Tibial nerve (tissue), 4 donors: ENCODE results near the gene LAP3. TPM values are rescaled to one million over a fixed set of nuclear protein-coding genes. Genes with fewer than 3 reads are reported as not detected.

ENCODE experiments used
- DNase-seq, 2 donors: peaks; one replicate each; pipeline ENCODE4 v3.0.0-alpha.2; 2019; ENCODE audit warnings: low spot score in 2 of 2
- H3K27ac ChIP-seq, 4 donors: fragments of 200-600 bp; sonication (generic) in 3 of 4; one replicate each; pipeline ENCODE4 v1.5.1; 2017 to 2019; ENCODE audit warnings: mild to moderate bottlenecking in 1 of 4
- H3K27me3 ChIP-seq, 2 donors: fragments of 200-600 bp; sonication (generic) in 1 of 2; one replicate each; pipeline versions ENCODE4 v1.5.1 to v1.6.0; 2017 to 2019
- H3K36me3 ChIP-seq, 3 donors: fragments of 200-600 bp; sonication (generic); one replicate each; pipeline ENCODE4 v1.5.1; 2018 to 2019
- H3K4me1 ChIP-seq, 4 donors: fragments of 200-600 bp; sonication (generic) in 3 of 4; one replicate each; pipeline ENCODE4 v1.5.1; 2017 to 2019
- H3K4me3 ChIP-seq, 4 donors: fragments of 200-600 bp; sonication (generic) in 3 of 4; one replicate each; pipeline ENCODE4 v1.5.1; 2017 to 2019; ENCODE audit warnings: mild to moderate bottlenecking in 1 of 4, moderate library complexity in 1 of 4
- H3K9me3 ChIP-seq, 4 donors: fragments of 200-600 bp; sonication (generic) in 3 of 4; one replicate each; pipeline ENCODE4 v1.5.1; 2017 to 2019
- CTCF ChIP-seq, 5 experiments: fragments of 200-600 bp in 3 of 5; fragments of 450-650 bp in 2 of 5; sonication (generic) in 3 of 5; IDR thresholded peaks; one replicate each; pipeline ENCODE4 v1.5.1; 2016 to 2019; ENCODE audit warnings: antibody characterized with exemption in 5 of 5, mild to moderate bottlenecking in 3 of 5, moderate library complexity in 2 of 5
- EP300 ChIP-seq, 2 donors: sonication (generic); formaldehyde crosslinking; IDR thresholded peaks; one replicate each; pipeline ENCODE4 v1.6.1; 2017; ENCODE audit warnings: antibody characterized with exemption in 2 of 2, mild to moderate bottlenecking in 1 of 2
- POLR2A ChIP-seq, 2 donors: fragments of 450-650 bp; IDR thresholded peaks; one replicate each; pipeline ENCODE4 v1.6.1; 2017; ENCODE audit warnings: antibody characterized with exemption in 2 of 2, mild to moderate bottlenecking in 2 of 2, moderate library complexity in 2 of 2
- WGBS, 2 donors: methylation state at CpG; one replicate each; pipeline ENCODE4 v1.1.5; 2018; 5-methylcytosine and 5-hydroxymethylcytosine counted together
- total RNA-seq, 4 donors: library from RNA; depleted of rRNA; stranded (reverse); fragments of >200 nt; gene quantifications; one replicate each; pipeline ENCODE4 v1.1.0, GENCODE V29; 2016

The LAP3 gene
- total RNA-seq, 4 donors from 2014 or later: 63.2 to 110 (median 73.3) TPM

GRCh38 chr4:17545374-17546140 lies 31.4 kb upstream of the LAP3 start:
- Histone ChIP-seq H3K4me3 (no peak overlapping the region), H3K27ac (no peak overlapping the region), H3K27me3 (no peaks in the 10 kb centered on the region), H3K9me3 (no peaks in the 10 kb centered on the region), H3K4me1 (peaks cover 0 to 7% (median 3%) of the 10 kb centered on the region in 4 donors), H3K36me3 (no peaks in the 10 kb centered on the region)
- WGBS, 2 donors: 70 to 75% methylated on average over 11 of the region's 11 CpGs
- DNase-seq: no peak
- TF ChIP-seq EP300 (IDR thresholded peaks at IDR 0.05) (no peak), CTCF (IDR thresholded peaks at IDR 0.05) (no peak), POLR2A (IDR thresholded peaks at IDR 0.05) (no peak)

GRCh38 chr4:17546222-17546621 lies 30.8 kb upstream of the LAP3 start:
- H3K27ac ChIP-seq: no peak overlapping the region
- TF ChIP-seq POLR2A (IDR thresholded peaks at IDR 0.05): no peak
- TF ChIP-seq CTCF (IDR thresholded peaks at IDR 0.05): no peak
- no peak for TF ChIP-seq EP300 (IDR thresholded peaks at IDR 0.05)
- 83 to 87% methylated on average over 10 of the region's 10 CpGs for WGBS, 2 donors
- H3K27me3 ChIP-seq: no peaks in the 10 kb centered on the region
- no peak for DNase-seq
- H3K4me1 ChIP-seq: peaks cover 0 to 7% (median 3%) of the 10 kb centered on the region in 4 donors
- H3K36me3 ChIP-seq: no peaks in the 10 kb centered on the region
- no peaks in the 10 kb centered on the region for H3K9me3 ChIP-seq
- H3K4me3 ChIP-seq: no peak overlapping the region

GRCh38 chr4:17546678-17547077 lies 30.3 kb upstream of the LAP3 start:
- no peaks in the 10 kb centered on the region for H3K36me3 ChIP-seq
- WGBS, 2 donors: 80% methylated on average over 12 of the region's 12 CpGs
- no peak overlapping the region for H3K4me3 ChIP-seq
- DNase-seq: no peak
- no peak overlapping the region for H3K27ac ChIP-seq
- no peaks in the 10 kb centered on the region for H3K9me3 ChIP-seq
- TF ChIP-seq EP300 (IDR thresholded peaks at IDR 0.05) (no peak), POLR2A (IDR thresholded peaks at IDR 0.05) (no peak), CTCF (IDR thresholded peaks at IDR 0.05) (no peak)
- H3K4me1 ChIP-seq: peaks cover 0 to 7% (median 3%) of the 10 kb centered on the region in 4 donors
- H3K27me3 ChIP-seq: no peaks in the 10 kb centered on the region

- no peak overlapping the region for H3K4me3 ChIP-seq
- 87 to 93% methylated on average over 3 of the region's 3 CpGs for WGBS, 2 donors
- DNase-seq: no peak
- TF ChIP-seq EP300 (IDR thresholded peaks at IDR 0.05) (no peak), POLR2A (IDR thresholded peaks at IDR 0.05) (no peak), CTCF (IDR thresholded peaks at IDR 0.05) (no peak)
- no peaks in the 10 kb centered on the region for H3K9me3 ChIP-seq
- no peak overlapping the region for H3K27ac ChIP-seq
- no peaks in the 10 kb centered on the region for H3K27me3 ChIP-seq
- no peaks in the 10 kb centered on the region for H3K36me3 ChIP-seq
- H3K4me1 ChIP-seq: no peaks in the 10 kb centered on the region
These were observed 26.4 kb upstream of the LAP3 start for GRCh38 chr4:17550549-17550948.

GRCh38 chr4:17552427-17552826 lies 24.6 kb upstream of the LAP3 start:
- H3K27me3 ChIP-seq: no peaks in the 10 kb centered on the region
- TF ChIP-seq CTCF (IDR thresholded peaks at IDR 0.05) (no peak), POLR2A (IDR thresholded peaks at IDR 0.05) (no peak), EP300 (IDR thresholded peaks at IDR 0.05) (no peak)
- H3K36me3 ChIP-seq: no peaks in the 10 kb centered on the region
- 63 to 67% methylated on average over 5 of the region's 5 CpGs for WGBS, 2 donors
- H3K9me3 ChIP-seq: no peaks in the 10 kb centered on the region
- no peak overlapping the region for H3K27ac ChIP-seq
- H3K4me3 ChIP-seq: no peak overlapping the region
- no peaks in the 10 kb centered on the region for H3K4me1 ChIP-seq
- no peak for DNase-seq
